GM19023 (cell line): ENCODE measurements around the gene CCDC81.

Experiments
- ATAC-seq: cut with Tn5 transposase; IDR thresholded peaks from one replicate; pipeline ENCODE4 v1.9.1; 2021; ENCODE audit warnings: mild to moderate bottlenecking, moderate library complexity; ENCODE audit not compliant: unreplicated experiment

Gene CCDC81

DNA sequence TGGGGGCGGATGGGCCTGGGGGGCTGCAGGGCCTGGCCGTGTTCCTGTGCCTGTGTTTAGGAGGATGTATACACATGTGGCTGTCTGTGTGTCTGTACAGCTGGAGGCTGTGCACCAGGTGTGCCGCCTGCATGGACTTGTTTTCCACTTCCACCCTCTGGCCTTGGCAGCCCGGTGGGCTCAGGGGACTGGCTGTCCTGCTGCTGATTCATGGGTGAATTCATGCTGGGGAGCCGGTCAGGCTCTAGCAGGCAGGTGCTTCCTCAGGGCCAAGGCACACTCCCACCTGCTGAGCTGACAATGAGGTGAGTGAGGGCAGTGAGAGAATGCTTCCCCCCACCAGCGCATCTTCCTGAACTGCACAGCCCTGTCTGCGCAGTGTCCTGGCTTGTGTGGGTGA, 88.4 kb downstream of the CCDC81 start:
- ATAC-seq, result no peak

DNA sequence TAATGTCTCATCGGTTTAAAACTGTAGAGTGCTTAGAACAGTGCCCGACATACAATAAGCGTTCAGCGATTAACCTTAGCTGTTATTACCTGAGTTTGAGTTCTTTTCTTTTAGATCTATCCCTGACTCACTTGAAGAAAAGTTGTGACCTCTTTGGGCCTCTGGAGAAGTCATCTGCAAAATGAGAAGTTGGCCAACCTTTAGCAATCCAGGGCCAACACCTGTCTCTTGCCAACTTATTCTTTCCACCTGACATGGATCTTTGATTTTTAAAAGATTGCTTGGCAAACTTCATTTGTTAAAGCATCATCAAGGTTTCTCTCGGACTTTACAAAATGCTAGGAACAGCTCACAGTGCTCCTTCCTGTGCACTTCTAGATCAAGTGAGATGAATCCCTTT, 89.3 kb downstream of the CCDC81 start:
- ATAC-seq, result no peak

GRCh38 chr11:86464509-86465221, 90.0 kb downstream of the CCDC81 start:
- no peak for ATAC-seq

DNA sequence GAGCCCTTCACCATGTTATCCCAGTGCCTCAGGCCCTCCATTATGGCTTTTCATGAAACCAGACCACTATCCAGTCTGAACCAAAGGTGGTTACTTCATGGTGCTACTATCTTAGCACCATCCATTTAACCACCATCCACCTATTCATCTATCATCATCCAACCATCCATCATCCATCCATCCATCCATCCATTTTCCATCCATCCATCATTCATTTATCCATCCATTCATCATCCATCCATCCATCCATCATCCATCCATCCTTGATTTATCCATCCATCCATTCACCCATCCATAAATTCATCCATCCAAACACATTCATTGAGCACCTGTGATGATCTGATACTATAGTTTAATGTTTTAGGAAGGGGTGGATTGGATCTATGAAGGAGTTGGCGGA, 93.5 kb downstream of the CCDC81 start:
- ATAC-seq, result no peak

GRCh38 chr11:86469491-86470388, 95.1 kb downstream of the CCDC81 start:
- no peak for ATAC-seq
